HCT116 (cell line): Measurements from ENCODE around the gene NKG7.

Experiments
- CEBPB ChIP-seq: IDR thresholded peaks from 2 replicates; pipeline ENCODE4 v1.6.1; 2012; ENCODE audit warnings: low read depth
- EGR1 ChIP-seq: IDR thresholded peaks from 2 replicates; pipeline ENCODE4 v1.6.1; 2012; ENCODE audit warnings: low read depth
- EZH2 ChIP-seq: fragments of 200-600 bp; sonication (generic); IDR thresholded peaks from 2 replicates; pipeline ENCODE4 v1.6.1; 2017; ENCODE audit warnings: antibody characterized with exemption, mixed run types
- EZH2phosphoT487 ChIP-seq: fragments of 200-600 bp; IDR thresholded peaks from 2 replicates; pipeline ENCODE4 v1.6.1; 2018; ENCODE audit warnings: antibody characterized with exemption, borderline replicate concordance
- POLR2A ChIP-seq: IDR thresholded peaks from 2 replicates; pipeline ENCODE4 v1.7.0; 2011; ENCODE audit warnings: borderline replicate concordance; ENCODE audit not compliant: insufficient read depth, insufficient read length; ENCODE audit errors: extremely low read depth
- POLR2AphosphoS5 ChIP-seq: IDR thresholded peaks from 2 replicates; pipeline ENCODE4 v1.6.1; 2011; ENCODE audit warnings: mild to moderate bottlenecking, low read depth, low read length, moderate library complexity
- RAD21 ChIP-seq: IDR thresholded peaks from 2 replicates; pipeline ENCODE4 v1.6.1; 2012; ENCODE audit warnings: low read depth, mild to moderate bottlenecking
- REST ChIP-seq: IDR thresholded peaks from 2 replicates; pipeline ENCODE4 v1.6.1; 2012; ENCODE audit warnings: low read depth
- TCF7L2 ChIP-seq: IDR thresholded peaks from 2 replicates; pipeline ENCODE4 v1.7.0; 2011; ENCODE audit warnings: borderline replicate concordance, inconsistent platforms; ENCODE audit not compliant: insufficient read depth, insufficient read length; ENCODE audit errors: extremely low read depth
- TF ChIP-seq, protein P1 (sequence below), 3 experiments: fragments of 200-600 bp in 1 of 3; sonication (generic) in 1 of 3; IDR thresholded peaks in 2 of 3; conservative IDR thresholded peaks in 1 of 3; 2 replicates each; pipeline ENCODE4 v1.5.1; 2012 to 2017; ENCODE audit warnings: low read depth in 2 of 3, low read length in 2 of 3, antibody characterized with exemption in 1 of 3, borderline replicate concordance in 1 of 3, control low read depth in 1 of 3, mild to moderate bottlenecking in 1 of 3, mixed read lengths in 1 of 3, mixed run types in 1 of 3, moderate library complexity in 1 of 3; ENCODE audit not compliant: insufficient read depth in 1 of 3
- TF ChIP-seq, protein P2 (sequence below): IDR thresholded peaks from 2 replicates; pipeline ENCODE4 v1.6.1; 2011; ENCODE audit warnings: mild to moderate bottlenecking, low read length, moderate library complexity; ENCODE audit not compliant: insufficient replicate concordance; ENCODE audit errors: extremely low read depth
- TF ChIP-seq, protein P3 (sequence below): IDR thresholded peaks from 2 replicates; pipeline ENCODE4 v1.6.1; 2012

DNA sequence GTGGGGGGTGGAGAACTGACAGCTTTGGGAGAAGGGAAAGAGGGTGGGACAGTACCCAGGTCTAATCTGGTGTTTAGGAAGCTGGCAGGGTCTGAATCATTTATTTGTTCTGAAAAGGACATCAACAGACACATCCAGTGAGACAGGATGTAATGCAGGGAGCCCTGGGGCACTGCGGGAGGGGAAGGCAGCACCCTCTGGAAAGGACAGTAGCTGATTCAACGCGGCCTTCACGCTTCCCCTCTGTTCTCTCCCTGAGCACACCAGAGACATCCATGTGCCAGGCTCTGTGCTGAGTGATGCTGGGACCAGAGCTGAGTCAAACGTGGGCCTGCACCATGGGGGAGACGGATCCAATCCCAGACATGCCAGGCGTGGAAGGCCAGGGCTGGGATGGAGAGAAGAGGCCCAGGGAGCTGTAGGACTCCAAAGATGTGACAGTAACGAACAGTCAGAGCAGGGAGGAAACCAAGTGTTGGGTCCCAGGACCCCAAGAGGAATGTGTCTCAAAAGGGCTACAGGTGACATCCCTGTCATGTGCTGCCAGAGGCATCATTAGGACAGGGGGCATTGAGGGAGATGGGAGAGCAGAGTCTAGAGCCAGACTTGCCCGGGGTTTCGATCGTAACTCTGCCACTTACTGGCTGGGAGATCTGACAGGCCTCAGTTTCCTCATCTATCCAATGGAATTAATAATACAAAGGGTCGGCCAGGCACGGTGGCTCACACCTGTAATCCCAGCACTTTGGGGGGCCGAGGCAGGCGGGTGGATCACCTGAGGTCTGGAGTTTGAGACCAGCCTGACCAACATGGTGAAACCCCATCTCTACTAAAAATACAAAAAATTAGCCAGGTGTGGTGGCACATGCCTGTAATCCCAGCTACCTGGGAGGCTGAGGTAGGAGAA, 8.0 kb downstream of the NKG7 start:
- TF ChIP-seq, protein P1, sequence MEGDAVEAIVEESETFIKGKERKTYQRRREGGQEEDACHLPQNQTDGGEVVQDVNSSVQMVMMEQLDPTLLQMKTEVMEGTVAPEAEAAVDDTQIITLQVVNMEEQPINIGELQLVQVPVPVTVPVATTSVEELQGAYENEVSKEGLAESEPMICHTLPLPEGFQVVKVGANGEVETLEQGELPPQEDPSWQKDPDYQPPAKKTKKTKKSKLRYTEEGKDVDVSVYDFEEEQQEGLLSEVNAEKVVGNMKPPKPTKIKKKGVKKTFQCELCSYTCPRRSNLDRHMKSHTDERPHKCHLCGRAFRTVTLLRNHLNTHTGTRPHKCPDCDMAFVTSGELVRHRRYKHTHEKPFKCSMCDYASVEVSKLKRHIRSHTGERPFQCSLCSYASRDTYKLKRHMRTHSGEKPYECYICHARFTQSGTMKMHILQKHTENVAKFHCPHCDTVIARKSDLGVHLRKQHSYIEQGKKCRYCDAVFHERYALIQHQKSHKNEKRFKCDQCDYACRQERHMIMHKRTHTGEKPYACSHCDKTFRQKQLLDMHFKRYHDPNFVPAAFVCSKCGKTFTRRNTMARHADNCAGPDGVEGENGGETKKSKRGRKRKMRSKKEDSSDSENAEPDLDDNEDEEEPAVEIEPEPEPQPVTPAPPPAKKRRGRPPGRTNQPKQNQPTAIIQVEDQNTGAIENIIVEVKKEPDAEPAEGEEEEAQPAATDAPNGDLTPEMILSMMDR (IDR thresholded peaks at IDR 0.05 in 2 of 3, conservative IDR thresholded peaks at IDR 0.05 in 1 of 3; ENCODE audit: borderline replicate concordance in 1 of 3, insufficient read depth in 1 of 3, low read depth in 2 of 3, low read length in 2 of 3), result no peak
- no peak for TF ChIP-seq POLR2A
- TF ChIP-seq, protein P2, sequence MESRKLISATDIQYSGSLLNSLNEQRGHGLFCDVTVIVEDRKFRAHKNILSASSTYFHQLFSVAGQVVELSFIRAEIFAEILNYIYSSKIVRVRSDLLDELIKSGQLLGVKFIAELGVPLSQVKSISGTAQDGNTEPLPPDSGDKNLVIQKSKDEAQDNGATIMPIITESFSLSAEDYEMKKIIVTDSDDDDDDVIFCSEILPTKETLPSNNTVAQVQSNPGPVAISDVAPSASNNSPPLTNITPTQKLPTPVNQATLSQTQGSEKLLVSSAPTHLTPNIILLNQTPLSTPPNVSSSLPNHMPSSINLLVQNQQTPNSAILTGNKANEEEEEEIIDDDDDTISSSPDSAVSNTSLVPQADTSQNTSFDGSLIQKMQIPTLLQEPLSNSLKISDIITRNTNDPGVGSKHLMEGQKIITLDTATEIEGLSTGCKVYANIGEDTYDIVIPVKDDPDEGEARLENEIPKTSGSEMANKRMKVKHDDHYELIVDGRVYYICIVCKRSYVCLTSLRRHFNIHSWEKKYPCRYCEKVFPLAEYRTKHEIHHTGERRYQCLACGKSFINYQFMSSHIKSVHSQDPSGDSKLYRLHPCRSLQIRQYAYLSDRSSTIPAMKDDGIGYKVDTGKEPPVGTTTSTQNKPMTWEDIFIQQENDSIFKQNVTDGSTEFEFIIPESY, result no peak
- no peak for TF ChIP-seq EZH2
- TF ChIP-seq CEBPB, result no peak
- TF ChIP-seq POLR2AphosphoS5, result no peak
- TF ChIP-seq TCF7L2, result no peak
- TF ChIP-seq EGR1, result no peak
- no peak for TF ChIP-seq REST
- TF ChIP-seq, protein P3, sequence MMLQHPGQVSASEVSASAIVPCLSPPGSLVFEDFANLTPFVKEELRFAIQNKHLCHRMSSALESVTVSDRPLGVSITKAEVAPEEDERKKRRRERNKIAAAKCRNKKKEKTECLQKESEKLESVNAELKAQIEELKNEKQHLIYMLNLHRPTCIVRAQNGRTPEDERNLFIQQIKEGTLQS, result no peak
- TF ChIP-seq EZH2phosphoT487, result no peak
- TF ChIP-seq RAD21, result no peak
